ENCODE measurements around the gene DLG1. TPM values are rescaled to one million over a fixed set of nuclear protein-coding genes. Genes with fewer than 3 reads are reported as not detected.

The DLG1 gene
- total RNA-seq, 1 experiment from 2014 or later: 90.2 TPM

GRCh38 chr3:197205265-197205664 is 93.1 kb downstream of the DLG1 start:
- Histone ChIP-seq H3K4me3 (ENCODE audit: low read depth in 2 of 2, low read length in 2 of 2) (no peak overlapping the region), H3K27me3 (ENCODE audit: control insufficient read depth, insufficient read depth, low read length) (no peaks in the 10 kb centered on the region), H3K27ac (ENCODE audit: low read length) (no peak overlapping the region), H3K36me3 (ENCODE audit: control insufficient read depth, insufficient read depth, low read length) (no peaks in the 10 kb centered on the region), H3K9me3 (ENCODE audit: control insufficient read depth, insufficient read depth, low read depth, low read length) (no peaks in the 10 kb centered on the region), H3K4me1 (ENCODE audit: control insufficient read depth, insufficient read depth, low read length) (peaks cover 13% of the 10 kb centered on the region)
- no peak for ATAC-seq
- POLR2A ChIA-PET: interaction anchor here (0.7 kb wide), 1 partner anchor 31 kb away, joined by 3 read pairs; no protein-coding TSS in a partner anchor
- no peak for DNase-seq (ENCODE audit: low read depth, low spot score)
- no TSS peak for BruUV-seq (replicated peaks)
- TF ChIP-seq POLR2AphosphoS5 (IDR thresholded peaks at IDR 0.05; ENCODE audit: low read depth, low read length): no peak
- TF ChIP-seq REST (IDR thresholded peaks at IDR 0.05; ENCODE audit: insufficient read depth in 1 of 2, low read depth in 2 of 2, low read length in 1 of 2): no peak
- in situ Hi-C loops (cut with HindIII; ENCODE audit: low pct_unique_long_range_greater_than_20kb, low sequenced_read_pairs): no loop called here
- CTCF ChIA-PET: no interaction called here
- intact Hi-C loops (cut with micrococcal nuclease; ENCODE audit: unreplicated experiment): no loop called here

GRCh38 chr3:197204736-197205135 is 93.7 kb downstream of the DLG1 start:
- POLR2A ChIA-PET: interaction anchor here (0.7 kb wide), 1 partner anchor 31 kb away, joined by 3 read pairs; no protein-coding TSS in a partner anchor
- no peaks in the 10 kb centered on the region for H3K27me3 ChIP-seq (ENCODE audit: control insufficient read depth, insufficient read depth, low read length)
- DNase-seq (ENCODE audit: low read depth, low spot score) (no peak), ATAC-seq (no peak)
- H3K4me1 ChIP-seq (ENCODE audit: control insufficient read depth, insufficient read depth, low read length): peaks cover 10% of the 10 kb centered on the region
- TF ChIP-seq TCF7L2 (IDR thresholded peaks at IDR 0.05; ENCODE audit: low read depth, low read length) (no peak), POLR2AphosphoS5 (IDR thresholded peaks at IDR 0.05; ENCODE audit: low read depth, low read length) (no peak), CTCF (IDR thresholded peaks at IDR 0.05) (no peak), SIN3A (IDR thresholded peaks at IDR 0.05; ENCODE audit: borderline replicate concordance, insufficient read depth, low read depth, low read length) (no peak), REST (IDR thresholded peaks at IDR 0.05; ENCODE audit: insufficient read depth in 1 of 2, low read depth in 2 of 2, low read length in 1 of 2) (no peak)
- no peaks in the 10 kb centered on the region for H3K9me3 ChIP-seq (ENCODE audit: control insufficient read depth, insufficient read depth, low read depth, low read length)
- CTCF ChIA-PET: no interaction called here
- no peak overlapping the region for H3K4me3 ChIP-seq (ENCODE audit: low read depth in 2 of 2, low read length in 2 of 2)
- H3K36me3 ChIP-seq (ENCODE audit: control insufficient read depth, insufficient read depth, low read length): no peaks in the 10 kb centered on the region
- H3K27ac ChIP-seq (ENCODE audit: low read length): no peak overlapping the region
- no TSS peak for BruUV-seq (replicated peaks)
- in situ Hi-C loops (cut with HindIII; ENCODE audit: low pct_unique_long_range_greater_than_20kb, low sequenced_read_pairs): no loop called here
- intact Hi-C loops (cut with micrococcal nuclease; ENCODE audit: unreplicated experiment): no loop called here
